ENCODE results near the gene KMO.

- TF ChIP-seq YY1 (IDR thresholded peaks at IDR 0.05): no peak
- no peak for TF ChIP-seq CTCF (IDR thresholded peaks at IDR 0.05; ENCODE audit: low read depth, low read length, missing input control)
- TF ChIP-seq NR2F2 (IDR thresholded peaks at IDR 0.05): no peak
Observed at GRCh38 chr1:241582921-241583321, 50.7 kb downstream of the KMO start.
